Gastrocnemius medialis (tissue), 4 donors: Measurements from ENCODE around the gene EDN3. TPM values are rescaled to one million over a fixed set of nuclear protein-coding genes. Genes with fewer than 3 reads are reported as not detected.

Source experiments
- ATAC-seq, 2 donors: fragments of 150-250 bp; one replicate each; pipeline ENCODE4 v1.9.1; 2016
- DNase-seq, 2 donors: peaks; one replicate each; pipeline ENCODE4 v3.0.0-alpha.2; 2019
- H3K27ac ChIP-seq, 4 donors: fragments of 200-600 bp; sonication (generic); 1 replicate in 1 of 4; 2 replicates in 3 of 4; pipeline ENCODE4 v1.5.1; 2016 to 2018; ENCODE audit warnings: mild to moderate bottlenecking in 2 of 4, moderate library complexity in 1 of 4
- H3K27me3 ChIP-seq, 3 donors: fragments of 200-600 bp; sonication (generic) in 2 of 3; 1 replicate in 1 of 3; 2 replicates in 2 of 3; pipeline versions ENCODE4 v1.5.1 to v1.6.0; 2016 to 2019; ENCODE audit warnings: mild to moderate bottlenecking in 1 of 3, moderate library complexity in 1 of 3
- H3K36me3 ChIP-seq, 2 donors: fragments of 200-600 bp; sonication (generic) in 1 of 2; one replicate each; pipeline ENCODE4 v1.5.1; 2017 to 2018
- H3K4me1 ChIP-seq, 2 donors: fragments of 200-600 bp; sonication (generic) in 1 of 2; one replicate each; pipeline ENCODE4 v1.5.1; 2016 to 2017; ENCODE audit warnings: mild to moderate bottlenecking in 2 of 2
- H3K4me3 ChIP-seq, 4 donors: fragments of 200-600 bp; sonication (generic) in 3 of 4; 1 replicate in 1 of 4; 2 replicates in 3 of 4; pipeline ENCODE4 v1.5.1; 2016 to 2019; ENCODE audit warnings: mild to moderate bottlenecking in 2 of 4
- H3K9me3 ChIP-seq, 3 donors: fragments of 200-600 bp; sonication (generic) in 2 of 3; 1 replicate in 1 of 3; 2 replicates in 2 of 3; pipeline ENCODE4 v1.5.1; 2016 to 2019
- POLR2A ChIP-seq, 2 donors: fragments of 450-650 bp; IDR thresholded peaks; one replicate each; pipeline ENCODE4 v1.6.1; 2017; ENCODE audit warnings: antibody characterized with exemption in 2 of 2, mild to moderate bottlenecking in 2 of 2, moderate library complexity in 2 of 2
- in situ Hi-C, 4 donors: fragments of 200-750 bp; cut with MboI; loops; one replicate each; pipeline versions ENCODE4 v1.15.0 to v1.8.0; 2017; ENCODE audit warnings: low sequenced_read_pairs in 4 of 4
- intact Hi-C: fragments of 100-400 bp; cut with DNase I; formaldehyde crosslinking; loops from one replicate; pipeline ENCODE4 v1.15.1; 2023; ENCODE audit warnings: low total_unique reads
- total RNA-seq, 4 donors: library from RNA; depleted of rRNA; stranded (reverse); fragments of >200 nt; gene quantifications; one replicate each; pipeline versions ENCODE4 v1.1.0 to v1.2.3, GENCODE V29; 2016
- TF ChIP-seq, protein P1 (sequence below), 5 experiments: fragments of 450-650 bp in 3 of 5; fragments of 200-600 bp in 2 of 5; sonication (generic) in 2 of 5; IDR thresholded peaks in 4 of 5; conservative IDR thresholded peaks in 1 of 5; 1 replicate in 4 of 5; 2 replicates in 1 of 5; pipeline ENCODE4 v1.5.1; 2016 to 2019; ENCODE audit warnings: antibody characterized with exemption in 5 of 5, mild to moderate bottlenecking in 3 of 5, moderate library complexity in 3 of 5

Gene EDN3
- total RNA-seq, 4 donors from 2014 or later, result 0.16 to 1.0 (median 0.66) TPM; not detected in 1

DNA sequence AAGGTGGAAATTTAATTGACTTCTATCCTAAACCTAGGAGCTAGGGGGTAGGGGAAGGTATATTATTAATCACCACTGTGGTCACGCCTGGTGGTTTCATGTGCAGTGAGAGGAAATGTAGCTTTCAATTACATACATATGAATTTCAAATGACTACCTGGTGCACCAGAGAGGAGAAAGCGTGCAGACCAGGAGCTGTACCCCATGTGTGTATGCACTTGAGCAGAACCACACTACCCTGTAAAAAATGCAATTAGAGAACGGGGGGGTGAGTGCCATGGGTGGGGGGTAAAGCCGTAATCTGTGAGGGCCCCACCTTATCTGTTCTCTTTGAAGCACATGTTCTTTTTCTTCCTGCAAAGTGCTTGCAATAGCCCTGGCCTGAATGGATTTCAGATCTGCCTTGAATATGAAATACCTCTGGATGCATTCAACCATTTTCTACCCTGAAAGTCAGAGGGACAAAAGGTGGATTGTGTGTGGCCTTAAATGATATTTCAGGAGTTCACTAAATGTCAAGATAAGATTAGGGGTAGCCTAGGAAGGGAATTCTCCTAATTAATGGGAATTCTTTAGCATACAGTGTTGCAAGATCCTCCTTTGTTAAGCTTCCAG lies 30.9 kb upstream of the EDN3 start:
- Histone ChIP-seq H3K36me3 (no peaks in the 10 kb centered on the region), H3K27ac (no peak overlapping the region), H3K9me3 (no peaks in the 10 kb centered on the region), H3K4me3 (no peak overlapping the region), H3K4me1 (no peaks in the 10 kb centered on the region), H3K27me3 (peaks cover 4 to 8% (median 5%) of the 10 kb centered on the region in 3 donors)
- intact Hi-C loops (no loop called here), in situ Hi-C loops (no loop called here)
- TF ChIP-seq, protein P1, sequence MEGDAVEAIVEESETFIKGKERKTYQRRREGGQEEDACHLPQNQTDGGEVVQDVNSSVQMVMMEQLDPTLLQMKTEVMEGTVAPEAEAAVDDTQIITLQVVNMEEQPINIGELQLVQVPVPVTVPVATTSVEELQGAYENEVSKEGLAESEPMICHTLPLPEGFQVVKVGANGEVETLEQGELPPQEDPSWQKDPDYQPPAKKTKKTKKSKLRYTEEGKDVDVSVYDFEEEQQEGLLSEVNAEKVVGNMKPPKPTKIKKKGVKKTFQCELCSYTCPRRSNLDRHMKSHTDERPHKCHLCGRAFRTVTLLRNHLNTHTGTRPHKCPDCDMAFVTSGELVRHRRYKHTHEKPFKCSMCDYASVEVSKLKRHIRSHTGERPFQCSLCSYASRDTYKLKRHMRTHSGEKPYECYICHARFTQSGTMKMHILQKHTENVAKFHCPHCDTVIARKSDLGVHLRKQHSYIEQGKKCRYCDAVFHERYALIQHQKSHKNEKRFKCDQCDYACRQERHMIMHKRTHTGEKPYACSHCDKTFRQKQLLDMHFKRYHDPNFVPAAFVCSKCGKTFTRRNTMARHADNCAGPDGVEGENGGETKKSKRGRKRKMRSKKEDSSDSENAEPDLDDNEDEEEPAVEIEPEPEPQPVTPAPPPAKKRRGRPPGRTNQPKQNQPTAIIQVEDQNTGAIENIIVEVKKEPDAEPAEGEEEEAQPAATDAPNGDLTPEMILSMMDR (IDR thresholded peaks at IDR 0.05 in 4 of 5, conservative IDR thresholded peaks at IDR 0.05 in 1 of 5), result no peak
- no peak for TF ChIP-seq POLR2A (IDR thresholded peaks at IDR 0.05)
- DNase-seq (no peak), ATAC-seq (no peak)

DNA sequence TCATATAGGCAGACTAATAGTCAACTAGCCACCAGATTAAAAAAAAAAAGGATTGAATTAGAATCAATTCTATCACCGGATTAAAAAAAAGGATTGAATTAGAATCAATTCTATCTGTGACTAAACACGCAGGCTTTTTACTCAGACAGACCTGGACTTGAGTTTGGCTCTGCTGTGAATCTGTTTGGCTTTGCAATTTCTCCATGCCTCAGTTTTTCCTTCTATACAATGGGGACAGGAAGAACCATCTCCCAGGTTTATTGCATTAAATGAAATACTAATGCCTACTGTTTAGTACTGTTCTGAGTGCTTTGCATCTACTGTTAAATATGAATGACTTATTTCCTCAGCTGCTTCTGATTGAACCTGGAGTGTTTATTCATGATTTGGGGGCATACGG lies 30.0 kb upstream of the EDN3 start:
- intact Hi-C loops (no loop called here), in situ Hi-C loops (no loop called here)
- Histone ChIP-seq H3K27me3 (peaks cover 4 to 7% (median 5%) of the 10 kb centered on the region in 3 donors), H3K4me3 (no peak overlapping the region), H3K4me1 (no peaks in the 10 kb centered on the region), H3K36me3 (no peaks in the 10 kb centered on the region), H3K27ac (no peak overlapping the region), H3K9me3 (no peaks in the 10 kb centered on the region)
- DNase-seq, result no peak
- no peak for TF ChIP-seq POLR2A (IDR thresholded peaks at IDR 0.05)
- TF ChIP-seq, protein P1 (IDR thresholded peaks at IDR 0.05 in 4 of 5, conservative IDR thresholded peaks at IDR 0.05 in 1 of 5), result no peak
- no peak for ATAC-seq

DNA sequence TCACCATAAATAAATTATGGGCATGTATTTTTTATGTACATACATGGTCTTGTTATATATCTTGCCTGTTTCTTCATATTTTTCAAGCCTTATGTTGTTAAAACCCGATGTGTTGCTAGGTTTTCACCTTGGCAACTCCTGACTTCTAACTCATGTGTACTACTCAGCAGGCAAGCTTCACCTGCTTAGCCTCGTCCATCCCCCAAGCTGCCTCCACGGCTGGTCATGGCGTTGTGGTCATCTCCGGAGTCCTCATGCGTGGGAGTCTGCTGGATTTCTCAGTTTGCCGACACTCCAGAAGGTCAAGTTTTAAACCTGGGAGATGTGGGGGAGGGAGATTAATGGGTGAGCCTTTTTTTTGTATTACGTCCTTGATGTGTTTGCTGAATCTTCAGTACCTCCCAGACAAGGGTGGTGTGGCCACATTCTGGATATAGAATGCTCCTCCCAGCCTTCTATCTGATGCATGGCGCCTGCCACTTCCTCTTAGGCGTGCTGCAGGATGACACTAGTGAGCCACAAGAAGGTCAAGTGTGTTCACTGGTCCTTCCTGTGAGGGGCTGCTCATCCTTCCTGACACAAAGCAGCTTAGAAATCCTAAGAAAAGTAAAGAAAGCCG lies 26.6 kb upstream of the EDN3 start:
- DNase-seq, result no peak
- intact Hi-C loops (no loop called here), in situ Hi-C loops (no loop called here)
- no peaks in the 10 kb centered on the region for H3K36me3 ChIP-seq
- H3K4me3 ChIP-seq, result no peak overlapping the region
- no peaks in the 10 kb centered on the region for H3K9me3 ChIP-seq
- peaks cover 3 to 6% (median 3%) of the 10 kb centered on the region in 3 donors for H3K27me3 ChIP-seq
- ATAC-seq, result no peak
- H3K27ac ChIP-seq, result no peak overlapping the region
- TF ChIP-seq, protein P1 (IDR thresholded peaks at IDR 0.05 in 4 of 5, conservative IDR thresholded peaks at IDR 0.05 in 1 of 5), result no peak
- TF ChIP-seq POLR2A (IDR thresholded peaks at IDR 0.05), result no peak
- no peaks in the 10 kb centered on the region for H3K4me1 ChIP-seq

DNA sequence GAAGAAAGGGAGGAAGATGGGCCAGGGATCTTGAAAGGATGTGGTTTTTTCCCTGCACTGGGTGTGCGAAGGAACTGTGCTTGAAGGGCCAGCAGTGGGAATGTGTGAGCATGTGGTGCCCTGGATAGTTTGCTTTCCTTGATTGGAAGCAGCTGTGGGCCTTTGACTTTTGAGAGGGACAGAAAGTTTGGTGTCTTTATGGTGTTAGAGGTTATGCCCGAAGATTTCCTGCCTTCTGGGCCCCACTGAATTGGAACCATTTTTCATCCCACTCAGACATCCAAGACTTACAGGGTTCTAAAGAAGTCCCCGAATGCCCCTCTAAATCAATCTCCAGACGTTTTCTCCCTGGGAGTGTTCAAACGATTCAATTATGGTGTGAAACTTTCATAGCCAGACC lies 23.5 kb upstream of the EDN3 start:
- no peak for ATAC-seq
- Histone ChIP-seq H3K27me3 (peaks cover 0 to 3% (median 3%) of the 10 kb centered on the region in 3 donors), H3K27ac (no peak overlapping the region), H3K4me3 (no peak overlapping the region), H3K4me1 (no peaks in the 10 kb centered on the region), H3K9me3 (no peaks in the 10 kb centered on the region), H3K36me3 (no peaks in the 10 kb centered on the region)
- TF ChIP-seq POLR2A (IDR thresholded peaks at IDR 0.05), result no peak
- TF ChIP-seq, protein P1 (IDR thresholded peaks at IDR 0.05 in 4 of 5, conservative IDR thresholded peaks at IDR 0.05 in 1 of 5), result no peak
- in situ Hi-C loops (loop anchor here in 1 of 4 donors (25.0 kb wide), 1 partner anchor 110 kb away; no protein-coding TSS in a partner anchor), intact Hi-C loops (no loop called here)
- DNase-seq, result no peak
